Parathyroid adenoma (tissue), 2 donors: ENCODE measurements around the gene TMEM132D.

Source experiments
- H2AFZ ChIP-seq: fragments of 300-600 bp; sonication (generic); one replicate; pipeline ENCODE4 v1.7.0; 2017; ENCODE audit warnings: antibody characterized with exemption, mild to moderate bottlenecking
- H3K27ac ChIP-seq: fragments of 300-600 bp; sonication (generic); one replicate; pipeline ENCODE4 v1.7.0; 2017
- H3K27me3 ChIP-seq: fragments of 300-600 bp; sonication (generic); one replicate; pipeline ENCODE4 v1.7.0; 2017; ENCODE audit warnings: low read length; ENCODE audit not compliant: control insufficient read depth, insufficient read depth
- H3K36me3 ChIP-seq: fragments of 300-600 bp; sonication (generic); one replicate; pipeline ENCODE4 v1.7.0; 2017; ENCODE audit warnings: low read length; ENCODE audit not compliant: control insufficient read depth, insufficient read depth
- H3K4me1 ChIP-seq: fragments of 300-600 bp; sonication (generic); one replicate; pipeline ENCODE4 v1.7.0; 2017; ENCODE audit warnings: control low read depth
- H3K4me2 ChIP-seq: fragments of 300-600 bp; sonication (generic); one replicate; pipeline ENCODE4 v1.7.0; 2017; ENCODE audit warnings: low read length
- H3K4me3 ChIP-seq: fragments of 300-600 bp; sonication (generic); one replicate; pipeline ENCODE4 v1.7.0; 2017; ENCODE audit warnings: low read depth, low read length
- H3K79me2 ChIP-seq: fragments of 300-600 bp; sonication (generic); one replicate; pipeline ENCODE4 v1.7.0; 2017; ENCODE audit warnings: control low read depth
- H3K9ac ChIP-seq: fragments of 300-600 bp; sonication (generic); one replicate; pipeline ENCODE4 v1.7.0; 2017; ENCODE audit warnings: mild to moderate bottlenecking
- H3K9me3 ChIP-seq: fragments of 300-600 bp; sonication (generic); one replicate; pipeline ENCODE4 v1.7.0; 2017; ENCODE audit warnings: low read length; ENCODE audit not compliant: control insufficient read depth
- TF ChIP-seq, protein P1 (sequence below): fragments of 300-600 bp; sonication (generic); IDR thresholded peaks from one replicate; pipeline ENCODE4 v1.7.0; 2017; ENCODE audit warnings: antibody characterized with exemption, mild to moderate bottlenecking
- donor health status: primary hyperparathyroidism.

TMEM132D gene

DNA sequence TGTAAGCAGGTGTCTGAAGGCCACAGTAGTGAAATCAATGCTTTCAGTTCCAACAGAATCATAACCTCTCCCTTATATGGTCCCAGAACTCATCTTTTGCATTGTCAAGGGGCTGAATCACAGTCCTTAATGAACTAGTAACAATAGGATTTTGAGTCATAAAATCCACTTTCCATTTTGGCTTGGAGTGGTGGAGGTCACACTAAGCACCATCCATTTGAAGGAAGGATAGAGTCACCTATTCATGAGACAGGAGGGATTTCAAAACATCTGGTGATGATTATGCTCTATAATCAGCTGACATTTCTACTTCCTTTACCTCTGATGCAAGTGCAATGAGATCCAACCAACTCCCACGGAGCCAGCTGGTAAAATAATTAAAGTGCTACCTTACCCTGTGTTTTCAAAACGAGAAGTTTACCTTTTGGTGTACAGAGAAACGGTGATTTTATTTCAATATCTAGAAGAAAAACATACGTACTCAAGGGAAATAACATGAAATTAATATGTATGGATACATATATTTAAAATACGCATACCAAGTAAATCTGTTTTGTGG, 59.1 kb downstream of the TMEM132D start:
- H3K79me2 ChIP-seq = no peaks in the 10 kb centered on the region
- TF ChIP-seq, protein P1, sequence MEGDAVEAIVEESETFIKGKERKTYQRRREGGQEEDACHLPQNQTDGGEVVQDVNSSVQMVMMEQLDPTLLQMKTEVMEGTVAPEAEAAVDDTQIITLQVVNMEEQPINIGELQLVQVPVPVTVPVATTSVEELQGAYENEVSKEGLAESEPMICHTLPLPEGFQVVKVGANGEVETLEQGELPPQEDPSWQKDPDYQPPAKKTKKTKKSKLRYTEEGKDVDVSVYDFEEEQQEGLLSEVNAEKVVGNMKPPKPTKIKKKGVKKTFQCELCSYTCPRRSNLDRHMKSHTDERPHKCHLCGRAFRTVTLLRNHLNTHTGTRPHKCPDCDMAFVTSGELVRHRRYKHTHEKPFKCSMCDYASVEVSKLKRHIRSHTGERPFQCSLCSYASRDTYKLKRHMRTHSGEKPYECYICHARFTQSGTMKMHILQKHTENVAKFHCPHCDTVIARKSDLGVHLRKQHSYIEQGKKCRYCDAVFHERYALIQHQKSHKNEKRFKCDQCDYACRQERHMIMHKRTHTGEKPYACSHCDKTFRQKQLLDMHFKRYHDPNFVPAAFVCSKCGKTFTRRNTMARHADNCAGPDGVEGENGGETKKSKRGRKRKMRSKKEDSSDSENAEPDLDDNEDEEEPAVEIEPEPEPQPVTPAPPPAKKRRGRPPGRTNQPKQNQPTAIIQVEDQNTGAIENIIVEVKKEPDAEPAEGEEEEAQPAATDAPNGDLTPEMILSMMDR = no peak
- H3K4me2 ChIP-seq = no peak overlapping the region
- H2AFZ ChIP-seq = no peak overlapping the region
- no peaks in the 10 kb centered on the region for H3K36me3 ChIP-seq
- H3K27ac ChIP-seq = no peak overlapping the region
- H3K9me3 ChIP-seq = no peaks in the 10 kb centered on the region
- no peaks in the 10 kb centered on the region for H3K27me3 ChIP-seq
- H3K4me3 ChIP-seq = no peak overlapping the region
- no peak overlapping the region for H3K9ac ChIP-seq
- H3K4me1 ChIP-seq = no peaks in the 10 kb centered on the region

DNA sequence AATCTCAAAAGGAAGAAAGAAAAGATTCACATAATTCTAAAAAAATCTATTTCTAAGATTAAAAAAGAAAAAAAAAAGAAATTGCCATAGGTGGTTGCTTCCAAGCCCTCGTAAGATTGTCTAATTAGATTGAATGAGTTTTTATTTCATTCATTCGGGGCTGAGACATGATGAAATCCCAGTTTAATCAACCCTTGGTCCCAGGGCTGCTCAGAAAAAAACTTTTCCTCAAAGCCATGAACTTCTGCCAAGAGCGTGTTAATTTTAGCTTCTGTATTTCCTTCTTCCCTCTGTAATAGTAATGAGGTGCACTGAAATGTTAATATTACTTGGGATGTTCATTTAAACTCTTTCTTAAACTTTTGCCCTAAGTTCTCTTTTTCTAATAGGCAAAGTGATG, 62.6 kb downstream of the TMEM132D start:
- no peaks in the 10 kb centered on the region for H3K9me3 ChIP-seq
- H3K27me3 ChIP-seq = no peaks in the 10 kb centered on the region
- no peak overlapping the region for H3K4me3 ChIP-seq
- no peak overlapping the region for H3K27ac ChIP-seq
- H2AFZ ChIP-seq = no peak overlapping the region
- H3K9ac ChIP-seq = no peak overlapping the region
- no peaks in the 10 kb centered on the region for H3K4me1 ChIP-seq
- H3K79me2 ChIP-seq = no peaks in the 10 kb centered on the region
- TF ChIP-seq, protein P1 = no peak
- no peak overlapping the region for H3K4me2 ChIP-seq
- no peaks in the 10 kb centered on the region for H3K36me3 ChIP-seq

DNA sequence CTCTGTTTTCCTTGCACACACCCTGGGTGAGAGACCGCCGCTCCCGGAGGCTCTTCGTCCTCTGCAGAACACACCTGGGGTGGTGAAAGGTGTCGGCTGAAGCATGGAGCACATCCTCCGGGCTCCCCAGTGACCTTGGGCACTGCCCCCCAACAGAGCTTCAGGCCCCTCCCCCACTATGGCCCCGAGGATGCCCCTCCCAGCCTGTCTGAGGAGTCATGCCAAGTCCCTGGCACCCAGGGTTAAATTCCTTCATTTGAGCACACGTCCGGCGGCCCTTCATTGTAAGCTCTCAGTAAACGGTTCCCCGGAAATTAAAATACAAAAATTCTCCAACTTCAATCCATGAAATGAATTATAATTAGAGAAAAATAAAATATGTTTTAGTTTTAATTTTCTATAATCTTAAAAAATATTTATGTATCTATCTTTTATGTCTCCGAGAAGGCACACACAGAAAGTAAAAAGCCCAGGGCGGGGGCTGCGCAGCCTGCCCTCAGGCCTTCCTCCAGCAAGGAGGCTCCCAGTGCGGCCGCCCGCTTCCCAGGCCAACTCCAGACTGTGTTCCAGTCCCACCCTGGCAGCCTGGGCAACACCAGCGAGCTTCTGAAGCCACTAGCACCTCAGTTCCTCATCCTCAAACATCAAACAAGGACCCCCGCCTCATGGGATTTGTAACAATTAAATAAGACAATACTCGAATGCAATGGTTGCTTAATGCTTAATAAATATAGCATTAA, 63.5 kb downstream of the TMEM132D start:
- Histone ChIP-seq H3K36me3 (no peaks in the 10 kb centered on the region), H3K9me3 (no peaks in the 10 kb centered on the region), H3K9ac (no peak overlapping the region), H3K27me3 (no peaks in the 10 kb centered on the region), H3K79me2 (no peaks in the 10 kb centered on the region), H3K4me1 (no peaks in the 10 kb centered on the region), H3K27ac (no peak overlapping the region), H3K4me3 (no peak overlapping the region), H2AFZ (no peak overlapping the region), H3K4me2 (no peak overlapping the region)
- TF ChIP-seq, protein P1 = no peak

DNA sequence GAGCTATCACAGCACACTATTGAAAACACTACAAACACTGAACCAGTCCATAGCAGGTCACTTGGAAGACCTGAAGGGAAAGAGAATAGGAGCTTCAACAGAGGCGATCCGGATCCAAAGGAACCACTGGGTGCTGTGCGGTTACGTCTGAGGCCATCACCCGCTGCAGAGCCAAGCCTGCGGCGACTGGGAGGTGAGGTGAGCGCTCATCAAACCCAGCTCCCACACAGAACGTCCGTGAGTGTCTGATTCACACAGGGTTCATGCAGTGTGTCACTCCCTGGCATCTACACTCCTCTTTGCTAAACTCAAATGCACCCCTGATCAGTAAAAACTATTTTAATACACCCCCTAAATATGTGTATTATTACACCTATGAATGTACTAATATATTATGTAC, 64.1 kb downstream of the TMEM132D start:
- Histone ChIP-seq H3K4me3 (no peak overlapping the region), H2AFZ (no peak overlapping the region), H3K79me2 (no peaks in the 10 kb centered on the region), H3K4me2 (no peak overlapping the region), H3K36me3 (no peaks in the 10 kb centered on the region), H3K4me1 (no peaks in the 10 kb centered on the region), H3K9ac (no peak overlapping the region), H3K27me3 (no peaks in the 10 kb centered on the region), H3K9me3 (no peaks in the 10 kb centered on the region), H3K27ac (no peak overlapping the region)
- TF ChIP-seq, protein P1 = no peak

DNA sequence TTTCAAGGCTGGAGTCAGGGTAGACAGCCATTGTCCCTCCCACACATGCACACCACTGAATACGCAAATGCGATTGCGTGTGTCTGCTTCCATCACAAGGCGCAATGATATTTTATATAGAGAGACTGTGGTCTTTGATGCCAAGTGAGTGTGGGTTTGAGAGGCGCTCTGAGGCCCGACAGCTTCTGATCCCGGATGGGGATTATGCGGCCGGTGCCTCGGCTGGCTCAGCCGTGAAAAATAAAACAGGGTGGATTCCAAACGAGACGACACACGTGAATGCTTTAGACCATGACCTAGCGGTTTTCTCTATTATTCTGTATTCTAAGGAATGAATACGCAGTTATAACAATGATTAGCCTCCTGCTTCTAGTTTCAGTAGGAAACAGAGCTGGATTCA, 72.5 kb downstream of the TMEM132D start:
- TF ChIP-seq, protein P1 = no peak
- Histone ChIP-seq H3K9me3 (no peaks in the 10 kb centered on the region), H3K79me2 (no peaks in the 10 kb centered on the region), H3K27me3 (no peaks in the 10 kb centered on the region), H3K36me3 (no peaks in the 10 kb centered on the region), H2AFZ (no peak overlapping the region), H3K27ac (no peak overlapping the region), H3K4me1 (no peaks in the 10 kb centered on the region), H3K4me3 (no peak overlapping the region), H3K9ac (no peak overlapping the region), H3K4me2 (no peak overlapping the region)
